ENCODE data around the gene CWH43.
"Not testable (repeated sequence)": the region's sequence is repeated elsewhere in the genome, so short reads cannot be mapped to it uniquely, and the experiment has no call there.

The CWH43 gene

GRCh38 chr4:49109567-49110166 is 123.6 kb downstream of the CWH43 start:
- FAIRE-seq; DNase-seq (ENCODE audit: insufficient read length, low spot score): not testable (repeated sequence)

- FAIRE-seq; DNase-seq (ENCODE audit: insufficient read length, low spot score): not testable (repeated sequence)
These were observed 124.5 kb downstream of the CWH43 start for GRCh38 chr4:49110579-49110978.

Data from GM12891 (cell line).